Vagina (tissue), 2 donors: ENCODE data around the gene LRRC3. TPM values are rescaled to one million over a fixed set of nuclear protein-coding genes. Genes with fewer than 3 reads are reported as not detected.

ENCODE experiments used
- DNase-seq, 2 donors: peaks; one replicate each; pipeline ENCODE4 v3.0.0-alpha.2; 2017; ENCODE audit errors: extremely low spot score in 2 of 2
- H3K27ac ChIP-seq: fragments of 200-600 bp; sonication (generic); one replicate; pipeline ENCODE4 v1.5.1; 2019
- H3K27me3 ChIP-seq: fragments of 200-600 bp; sonication (generic); one replicate; pipeline ENCODE4 v1.5.1; 2019
- H3K36me3 ChIP-seq, 2 donors: fragments of 200-600 bp; sonication (generic); one replicate each; pipeline ENCODE4 v1.5.1; 2017 to 2019
- H3K4me1 ChIP-seq: fragments of 200-600 bp; sonication (generic); one replicate; pipeline ENCODE4 v1.5.1; 2019
- H3K4me3 ChIP-seq, 2 donors: fragments of 200-600 bp; sonication (generic); 1 replicate in 1 of 2; 2 replicates in 1 of 2; pipeline ENCODE4 v1.5.1; 2016 to 2019
- H3K9me3 ChIP-seq: fragments of 200-600 bp; sonication (generic); one replicate; pipeline ENCODE4 v1.5.1; 2019
- CTCF ChIP-seq, 3 experiments: fragments of 450-650 bp in 2 of 3; fragments of 200-600 bp in 1 of 3; sonication (generic) in 1 of 3; IDR thresholded peaks; one replicate each; pipeline ENCODE4 v1.5.1; 2017 to 2019; ENCODE audit warnings: antibody characterized with exemption in 3 of 3, mild to moderate bottlenecking in 2 of 3, moderate library complexity in 2 of 3
- POLR2A ChIP-seq, 2 donors: fragments of 450-650 bp; IDR thresholded peaks; one replicate each; pipeline ENCODE4 v1.6.1; 2017; ENCODE audit warnings: antibody characterized with exemption in 2 of 2, mild to moderate bottlenecking in 2 of 2, moderate library complexity in 2 of 2
- POLR2AphosphoS5 ChIP-seq, 2 donors: sonication (generic); formaldehyde crosslinking; IDR thresholded peaks; one replicate each; pipeline ENCODE4 v1.9.0; 2017; ENCODE audit warnings: antibody characterized with exemption in 2 of 2, mild to moderate bottlenecking in 2 of 2, low read depth in 1 of 2; ENCODE audit not compliant: insufficient read depth in 1 of 2
- intact Hi-C: fragments of 100-400 bp; cut with DNase I; formaldehyde crosslinking; loops from one replicate; pipeline ENCODE4 v1.15.1; 2023
- total RNA-seq: library from RNA; depleted of rRNA; stranded (reverse); fragments of >200 nt; gene quantifications from one replicate; pipeline ENCODE4 v1.2.3, GENCODE V29; 2016

The LRRC3 gene
- total RNA-seq, 1 donor from 2014 or later = 2.5 TPM

- H3K27me3 ChIP-seq = no peaks in the 10 kb centered on the region
- H3K36me3 ChIP-seq = no peaks in the 10 kb centered on the region
- TF ChIP-seq POLR2A (IDR thresholded peaks at IDR 0.05) (no peak), CTCF (IDR thresholded peaks at IDR 0.05) (no peak), POLR2AphosphoS5 (IDR thresholded peaks at IDR 0.05; ENCODE audit: insufficient read depth in 1 of 2, low read depth in 1 of 2) (no peak)
- DNase-seq = no peak
- no peak overlapping the region for H3K4me3 ChIP-seq
- intact Hi-C loops = no loop called here
- H3K9me3 ChIP-seq = no peaks in the 10 kb centered on the region
- H3K4me1 ChIP-seq = no peaks in the 10 kb centered on the region
- H3K27ac ChIP-seq = no peak overlapping the region
Measured at GRCh38 chr21:44436111-44436611, 19.1 kb upstream of the LRRC3 start.

GRCh38 chr21:44436958-44437357 is 18.4 kb upstream of the LRRC3 start:
- no peaks in the 10 kb centered on the region for H3K27me3 ChIP-seq
- no peak overlapping the region for H3K4me3 ChIP-seq
- no peak overlapping the region for H3K27ac ChIP-seq
- H3K9me3 ChIP-seq = no peaks in the 10 kb centered on the region
- no peaks in the 10 kb centered on the region for H3K36me3 ChIP-seq
- no peak for DNase-seq
- no peaks in the 10 kb centered on the region for H3K4me1 ChIP-seq
- intact Hi-C loops = no loop called here
- TF ChIP-seq CTCF (IDR thresholded peaks at IDR 0.05) = no peak
- TF ChIP-seq POLR2A (IDR thresholded peaks at IDR 0.05) = no peak
- TF ChIP-seq POLR2AphosphoS5 (IDR thresholded peaks at IDR 0.05; ENCODE audit: insufficient read depth in 1 of 2, low read depth in 1 of 2) = no peak

- Histone ChIP-seq H3K4me1 (no peaks in the 10 kb centered on the region), H3K27ac (no peak overlapping the region), H3K27me3 (no peaks in the 10 kb centered on the region), H3K36me3 (no peaks in the 10 kb centered on the region), H3K9me3 (no peaks in the 10 kb centered on the region), H3K4me3 (no peak overlapping the region)
- TF ChIP-seq CTCF (IDR thresholded peaks at IDR 0.05) (no peak), POLR2AphosphoS5 (IDR thresholded peaks at IDR 0.05; ENCODE audit: insufficient read depth in 1 of 2, low read depth in 1 of 2) (no peak), POLR2A (IDR thresholded peaks at IDR 0.05) (no peak)
- intact Hi-C loops = no loop called here
- no peak for DNase-seq
Measured at GRCh38 chr21:44437371-44437695, 18.0 kb upstream of the LRRC3 start.

DNA sequence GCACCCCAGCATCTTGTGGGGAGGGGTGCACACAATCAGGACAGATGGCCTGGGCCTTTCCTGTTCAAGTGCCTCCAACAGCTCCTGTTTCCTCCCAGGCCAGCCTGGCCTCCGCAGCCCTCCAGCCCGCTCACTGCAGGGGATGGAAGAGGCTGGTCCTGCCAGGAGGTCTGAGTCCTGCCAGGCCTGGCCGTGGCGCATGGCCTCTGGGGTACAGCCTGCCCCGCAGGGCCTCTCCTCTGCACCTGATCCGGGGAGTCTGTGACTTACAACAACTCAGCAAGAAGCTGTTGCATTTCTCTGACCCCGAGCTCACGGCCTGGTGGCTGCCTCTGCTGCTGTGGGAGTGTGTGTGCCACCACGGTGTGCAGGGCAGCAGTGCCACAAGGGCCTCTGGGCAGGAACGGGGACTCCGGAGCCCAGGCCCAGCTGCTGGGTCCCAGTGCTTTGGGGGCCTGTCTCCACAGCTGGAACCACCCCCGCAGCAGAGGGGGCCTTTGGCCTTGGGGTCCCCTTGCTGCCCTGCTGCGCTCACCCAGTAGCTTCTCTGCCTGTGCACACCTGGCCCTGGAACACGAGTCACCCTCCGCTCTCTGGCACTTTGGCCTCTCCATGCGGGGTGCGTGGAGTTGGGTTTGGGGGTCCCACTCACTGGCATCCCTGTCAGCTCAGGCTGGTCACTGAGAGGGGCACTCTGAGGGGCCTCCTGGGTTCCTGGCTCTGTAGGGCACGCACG is 17.4 kb upstream of the LRRC3 start:
- intact Hi-C loops = no loop called here
- no peaks in the 10 kb centered on the region for H3K9me3 ChIP-seq
- no peaks in the 10 kb centered on the region for H3K36me3 ChIP-seq
- no peak for DNase-seq
- H3K4me3 ChIP-seq = no peak overlapping the region
- H3K27me3 ChIP-seq = no peaks in the 10 kb centered on the region
- TF ChIP-seq POLR2A (IDR thresholded peaks at IDR 0.05) (no peak), CTCF (IDR thresholded peaks at IDR 0.05) (no peak), POLR2AphosphoS5 (IDR thresholded peaks at IDR 0.05; ENCODE audit: insufficient read depth in 1 of 2, low read depth in 1 of 2) (no peak)
- H3K27ac ChIP-seq = no peak overlapping the region
- no peaks in the 10 kb centered on the region for H3K4me1 ChIP-seq

DNA sequence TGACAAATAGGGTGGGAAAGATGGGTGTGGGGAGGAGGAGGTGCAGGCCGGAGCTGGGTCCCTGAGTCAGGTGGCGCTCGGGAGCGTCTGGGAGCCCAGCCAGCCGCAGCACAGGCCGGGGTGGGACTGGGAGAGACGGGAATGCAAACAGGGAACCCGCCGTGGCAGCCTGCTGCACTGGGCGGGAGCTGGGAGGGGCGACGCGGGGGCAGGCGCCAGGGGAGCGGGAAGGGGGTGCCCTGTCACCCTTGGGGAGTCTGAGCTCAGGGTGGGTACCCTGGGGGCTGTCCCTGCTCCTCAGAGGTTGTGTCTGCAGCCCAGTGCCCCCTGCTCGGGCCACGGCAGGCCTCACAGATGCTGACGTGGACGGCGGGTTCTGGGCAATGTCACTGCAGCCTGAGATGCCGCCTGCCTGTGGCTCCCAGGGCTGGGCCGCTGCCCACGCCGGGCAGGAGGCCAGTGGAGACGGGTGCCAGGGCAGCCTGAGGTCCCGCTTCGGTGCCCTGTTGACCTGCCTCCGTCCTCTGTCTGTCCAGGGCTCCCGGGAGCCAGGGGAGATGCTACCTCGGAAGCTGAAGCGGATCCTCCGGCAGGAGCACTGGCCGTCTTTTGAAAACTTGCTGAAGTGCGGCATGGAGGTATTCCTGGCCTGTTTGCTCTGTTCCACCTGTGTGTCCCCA is 16.6 kb upstream of the LRRC3 start:
- H3K27ac ChIP-seq = no peak overlapping the region
- intact Hi-C loops = no loop called here
- H3K36me3 ChIP-seq = no peaks in the 10 kb centered on the region
- TF ChIP-seq CTCF (IDR thresholded peaks at IDR 0.05) (no peak), POLR2A (IDR thresholded peaks at IDR 0.05) (no peak), POLR2AphosphoS5 (IDR thresholded peaks at IDR 0.05; ENCODE audit: insufficient read depth in 1 of 2, low read depth in 1 of 2) (no peak)
- H3K4me1 ChIP-seq = no peaks in the 10 kb centered on the region
- no peaks in the 10 kb centered on the region for H3K27me3 ChIP-seq
- no peak overlapping the region for H3K4me3 ChIP-seq
- no peaks in the 10 kb centered on the region for H3K9me3 ChIP-seq
- no peak for DNase-seq
